ENCODE results near the gene CRYBG3. TPM values are rescaled to one million over a fixed set of nuclear protein-coding genes. Genes with fewer than 3 reads are reported as not detected.

The CRYBG3 gene
- total and polyA plus RNA-seq, 2 of the 13 experiments (the other 11 are each of a cell fraction or from before 2014, with no cell fraction given): 3.8 to 15.9 TPM

DNA sequence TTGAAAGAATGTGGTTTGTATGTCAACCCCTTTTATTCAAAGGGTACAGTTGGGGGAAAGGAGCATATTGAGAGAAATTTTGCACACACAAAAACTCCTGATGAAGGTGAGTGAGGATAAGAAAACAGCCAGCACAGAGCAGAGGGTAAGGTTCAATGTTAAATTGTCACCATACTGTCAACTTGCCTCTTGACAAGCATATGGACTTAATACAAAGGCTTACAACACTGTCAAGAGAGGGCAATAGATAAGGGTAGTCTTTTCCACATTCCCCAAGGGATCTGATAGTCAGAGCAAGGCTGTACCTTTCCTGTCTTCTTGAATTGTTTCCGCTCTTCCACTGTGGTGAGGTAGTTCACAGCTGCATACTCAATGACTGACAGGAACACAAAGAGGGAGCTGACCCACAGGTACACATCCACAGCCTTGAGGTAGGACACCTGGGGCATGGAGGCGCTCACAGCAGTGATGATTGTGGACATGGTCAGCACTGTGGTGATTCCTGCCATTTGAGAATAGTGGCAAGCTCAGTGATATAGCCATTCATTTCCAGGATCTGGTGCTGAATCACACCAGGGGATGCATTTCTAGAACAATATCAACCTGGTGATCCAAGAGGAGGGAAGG lies 170.8 kb downstream of the CRYBG3 start (continued):
- TF ChIP-seq, protein P1, sequence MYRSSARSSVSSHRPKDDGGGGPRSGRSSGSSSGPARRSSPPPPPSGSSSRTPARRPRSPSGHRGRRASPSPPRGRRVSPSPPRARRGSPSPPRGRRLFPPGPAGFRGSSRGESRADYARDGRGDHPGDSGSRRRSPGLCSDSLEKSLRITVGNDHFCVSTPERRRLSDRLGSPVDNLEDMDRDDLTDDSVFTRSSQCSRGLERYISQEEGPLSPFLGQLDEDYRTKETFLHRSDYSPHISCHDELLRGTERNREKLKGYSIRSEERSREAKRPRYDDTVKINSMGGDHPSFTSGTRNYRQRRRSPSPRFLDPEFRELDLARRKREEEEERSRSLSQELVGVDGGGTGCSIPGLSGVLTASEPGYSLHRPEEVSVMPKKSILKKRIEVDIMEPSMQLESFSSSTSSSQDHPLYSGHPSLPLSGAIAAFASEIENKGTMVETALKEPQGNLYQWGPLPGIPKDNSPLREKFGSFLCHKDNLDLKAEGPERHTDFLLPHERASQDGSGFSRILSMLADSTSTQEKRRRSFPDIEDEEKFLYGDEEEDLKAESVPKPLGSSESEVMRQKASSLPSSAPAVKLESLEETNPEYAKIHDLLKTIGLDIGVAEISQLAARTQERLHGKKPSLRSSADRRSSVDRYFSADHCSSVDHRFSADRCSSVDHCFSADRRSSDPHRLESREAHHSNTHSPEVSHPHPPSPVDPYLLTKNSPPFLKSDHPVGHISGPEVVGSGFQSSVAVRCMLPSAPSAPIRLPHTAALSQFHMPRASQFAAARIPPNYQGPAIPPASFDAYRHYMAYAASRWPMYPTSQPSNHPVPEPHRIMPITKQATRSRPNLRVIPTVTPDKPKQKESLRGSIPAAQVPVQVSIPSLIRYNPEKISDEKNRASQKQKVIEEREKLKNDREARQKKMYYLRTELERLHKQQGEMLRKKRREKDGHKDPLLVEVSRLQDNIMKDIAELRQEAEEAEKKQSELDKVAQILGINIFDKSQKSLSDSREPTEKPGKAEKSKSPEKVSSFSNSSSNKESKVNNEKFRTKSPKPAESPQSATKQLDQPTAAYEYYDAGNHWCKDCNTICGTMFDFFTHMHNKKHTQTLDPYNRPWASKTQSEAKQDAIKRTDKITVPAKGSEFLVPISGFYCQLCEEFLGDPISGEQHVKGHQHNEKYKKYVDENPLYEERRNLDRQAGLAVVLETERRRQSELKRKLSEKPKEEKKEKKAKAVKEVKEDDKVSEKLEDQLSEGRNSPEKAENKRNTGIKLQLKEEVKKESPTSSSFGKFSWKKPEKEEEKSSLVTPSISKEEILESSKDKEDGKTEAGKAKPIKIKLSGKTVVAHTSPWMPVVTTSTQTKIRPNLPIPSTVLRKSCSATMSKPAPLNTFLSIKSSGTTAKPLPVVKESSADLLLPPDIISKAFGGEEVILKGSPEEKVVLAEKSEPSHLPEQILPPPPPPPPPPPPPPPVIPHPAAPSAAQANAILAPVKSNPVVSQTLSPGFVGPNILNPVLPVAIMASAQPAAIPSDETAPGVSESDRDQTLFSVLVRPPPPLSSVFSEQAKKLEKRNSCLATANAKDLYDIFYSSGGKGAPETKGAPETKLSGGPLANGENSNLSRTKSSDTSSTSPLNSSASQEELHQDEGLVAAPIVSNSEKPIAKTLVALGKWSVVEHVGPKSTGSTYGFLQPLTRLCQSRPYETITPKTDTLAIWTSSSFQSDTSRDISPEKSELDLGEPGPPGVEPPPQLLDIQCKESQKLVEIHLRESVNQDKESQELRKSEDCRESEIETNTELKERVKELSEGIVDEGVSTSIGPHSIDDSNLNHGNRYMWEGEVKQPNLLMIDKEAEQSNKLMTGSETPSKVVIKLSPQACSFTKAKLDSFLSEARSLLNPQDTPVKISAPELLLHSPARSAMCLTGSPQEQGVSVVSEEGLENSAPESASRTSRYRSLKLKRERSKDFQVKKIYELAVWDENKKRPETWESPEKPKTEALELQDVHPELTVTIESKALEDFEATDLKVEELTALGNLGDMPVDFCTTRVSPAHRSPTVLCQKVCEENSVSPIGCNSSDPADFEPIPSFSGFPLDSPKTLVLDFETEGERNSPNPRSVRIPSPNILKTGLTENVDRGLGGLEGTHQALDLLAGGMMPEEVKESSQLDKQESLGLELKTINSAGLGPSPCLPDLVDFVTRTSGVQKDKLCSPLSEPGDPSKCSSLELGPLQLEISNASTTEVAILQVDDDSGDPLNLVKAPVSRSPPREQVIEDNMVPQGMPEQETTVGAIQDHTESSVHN (CRISPR knock-in tag; IDR thresholded peaks at IDR 0.05): no peak
- TF ChIP-seq HOXA5 (CRISPR knock-in tag; IDR thresholded peaks at IDR 0.05) (no peak), ZNF816 (CRISPR knock-in tag; IDR thresholded peaks at IDR 0.05; ENCODE audit: borderline replicate concordance) (no peak), MAFF (IDR thresholded peaks at IDR 0.05; ENCODE audit: low read depth, low read length) (no peak), ZSCAN12 (CRISPR knock-in tag; IDR thresholded peaks at IDR 0.05) (no peak), ZNF607 (CRISPR knock-in tag; IDR thresholded peaks at IDR 0.05; ENCODE audit: borderline replicate concordance) (no peak), AGO1 (IDR thresholded peaks at IDR 0.05; ENCODE audit: low read depth, low read length, poor library complexity, severe bottlenecking) (no peak), ZNF547 (CRISPR knock-in tag; IDR thresholded peaks at IDR 0.05) (no peak), ZNF703 (CRISPR knock-in tag; IDR thresholded peaks at IDR 0.05; ENCODE audit: borderline replicate concordance) (no peak), MAFG (CRISPR knock-in tag; IDR thresholded peaks at IDR 0.05) (no peak), POLR2G (IDR thresholded peaks at IDR 0.05; ENCODE audit: low read depth, low read length) (no peak), ZNF563 (CRISPR knock-in tag; IDR thresholded peaks at IDR 0.05) (no peak)
- TF ChIP-seq, protein P2, sequence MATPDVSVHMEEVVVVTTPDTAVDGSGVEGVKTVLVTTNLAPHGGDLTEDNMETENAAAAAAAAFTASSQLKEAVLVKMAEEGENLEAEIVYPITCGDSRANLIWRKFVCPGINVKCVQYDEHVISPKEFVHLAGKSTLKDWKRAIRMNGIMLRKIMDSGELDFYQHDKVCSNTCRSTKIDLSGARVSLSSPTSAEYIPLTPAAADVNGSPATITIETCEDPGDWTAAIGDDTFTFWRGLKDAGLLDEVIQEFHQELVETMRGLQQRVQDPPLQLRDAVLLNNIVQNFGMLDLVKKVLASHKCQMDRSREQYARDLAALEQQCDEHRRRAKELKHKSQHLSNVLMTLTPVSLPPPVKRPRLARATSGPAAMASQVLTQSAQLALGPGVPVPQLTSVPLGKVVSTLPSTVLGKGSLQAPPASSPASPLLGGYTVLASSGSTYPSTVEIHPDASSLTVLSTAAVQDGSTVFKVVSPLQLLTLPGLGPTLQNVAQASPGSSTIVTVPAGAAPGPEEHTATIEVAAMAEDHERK (CRISPR knock-in tag; IDR thresholded peaks at IDR 0.05; ENCODE audit: low read depth): no peak
- TF ChIP-seq, protein P3, sequence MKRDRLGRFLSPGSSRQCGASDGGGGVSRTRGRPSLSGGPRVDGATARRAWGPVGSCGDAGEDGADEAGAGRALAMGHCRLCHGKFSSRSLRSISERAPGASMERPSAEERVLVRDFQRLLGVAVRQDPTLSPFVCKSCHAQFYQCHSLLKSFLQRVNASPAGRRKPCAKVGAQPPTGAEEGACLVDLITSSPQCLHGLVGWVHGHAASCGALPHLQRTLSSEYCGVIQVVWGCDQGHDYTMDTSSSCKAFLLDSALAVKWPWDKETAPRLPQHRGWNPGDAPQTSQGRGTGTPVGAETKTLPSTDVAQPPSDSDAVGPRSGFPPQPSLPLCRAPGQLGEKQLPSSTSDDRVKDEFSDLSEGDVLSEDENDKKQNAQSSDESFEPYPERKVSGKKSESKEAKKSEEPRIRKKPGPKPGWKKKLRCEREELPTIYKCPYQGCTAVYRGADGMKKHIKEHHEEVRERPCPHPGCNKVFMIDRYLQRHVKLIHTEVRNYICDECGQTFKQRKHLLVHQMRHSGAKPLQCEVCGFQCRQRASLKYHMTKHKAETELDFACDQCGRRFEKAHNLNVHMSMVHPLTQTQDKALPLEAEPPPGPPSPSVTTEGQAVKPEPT (CRISPR knock-in tag; IDR thresholded peaks at IDR 0.05; ENCODE audit: low read depth): no peak
- TF ChIP-seq, protein P4, sequence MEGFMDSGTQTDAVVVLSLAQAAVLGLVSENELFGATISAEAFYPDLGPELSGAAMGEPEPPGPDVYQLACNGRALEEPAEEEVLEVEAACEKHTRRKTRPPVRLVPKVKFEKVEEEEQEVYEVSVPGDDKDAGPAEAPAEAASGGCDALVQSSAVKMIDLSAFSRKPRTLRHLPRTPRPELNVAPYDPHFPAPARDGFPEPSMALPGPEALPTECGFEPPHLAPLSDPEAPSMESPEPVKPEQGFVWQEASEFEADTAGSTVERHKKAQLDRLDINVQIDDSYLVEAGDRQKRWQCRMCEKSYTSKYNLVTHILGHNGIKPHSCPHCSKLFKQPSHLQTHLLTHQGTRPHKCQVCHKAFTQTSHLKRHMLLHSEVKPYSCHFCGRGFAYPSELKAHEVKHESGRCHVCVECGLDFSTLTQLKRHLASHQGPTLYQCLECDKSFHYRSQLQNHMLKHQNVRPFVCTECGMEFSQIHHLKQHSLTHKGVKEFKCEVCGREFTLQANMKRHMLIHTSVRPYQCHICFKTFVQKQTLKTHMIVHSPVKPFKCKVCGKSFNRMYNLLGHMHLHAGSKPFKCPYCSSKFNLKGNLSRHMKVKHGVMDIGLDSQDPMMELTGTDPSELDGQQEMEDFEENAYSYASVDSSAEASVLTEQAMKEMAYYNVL (CRISPR knock-in tag; IDR thresholded peaks at IDR 0.05; ENCODE audit: borderline replicate concordance): peak; percentile 23; the same call in 1 of the 2 replicates
